HepG2 (cell line): ENCODE results near the gene IRF4.

Experiments used
- FOXA1 ChIP-seq, 2 experiments: fragments of 450-650 bp in 1 of 2; sonication (generic) in 1 of 2; formaldehyde crosslinking in 1 of 2; IDR thresholded peaks; 2 replicates each; pipeline versions ENCODE4 v1.4.0 to v1.6.1; 2016 to 2020; ENCODE audit warnings: missing genetic modification reagents in 1 of 2
- HMG20B ChIP-seq: conservative IDR thresholded peaks from 2 replicates; pipeline ENCODE4 v1.6.1; 2016; ENCODE audit warnings: missing genetic modification reagents, missing compliant biosample characterization
- RXRB ChIP-seq: IDR thresholded peaks from 2 replicates; pipeline ENCODE4 v1.6.1; 2016; ENCODE audit warnings: borderline replicate concordance, missing genetic modification reagents, missing compliant biosample characterization
- ZNF792 ChIP-seq: IDR thresholded peaks from 2 replicates; pipeline ENCODE4 v1.6.1; 2016

DNA sequence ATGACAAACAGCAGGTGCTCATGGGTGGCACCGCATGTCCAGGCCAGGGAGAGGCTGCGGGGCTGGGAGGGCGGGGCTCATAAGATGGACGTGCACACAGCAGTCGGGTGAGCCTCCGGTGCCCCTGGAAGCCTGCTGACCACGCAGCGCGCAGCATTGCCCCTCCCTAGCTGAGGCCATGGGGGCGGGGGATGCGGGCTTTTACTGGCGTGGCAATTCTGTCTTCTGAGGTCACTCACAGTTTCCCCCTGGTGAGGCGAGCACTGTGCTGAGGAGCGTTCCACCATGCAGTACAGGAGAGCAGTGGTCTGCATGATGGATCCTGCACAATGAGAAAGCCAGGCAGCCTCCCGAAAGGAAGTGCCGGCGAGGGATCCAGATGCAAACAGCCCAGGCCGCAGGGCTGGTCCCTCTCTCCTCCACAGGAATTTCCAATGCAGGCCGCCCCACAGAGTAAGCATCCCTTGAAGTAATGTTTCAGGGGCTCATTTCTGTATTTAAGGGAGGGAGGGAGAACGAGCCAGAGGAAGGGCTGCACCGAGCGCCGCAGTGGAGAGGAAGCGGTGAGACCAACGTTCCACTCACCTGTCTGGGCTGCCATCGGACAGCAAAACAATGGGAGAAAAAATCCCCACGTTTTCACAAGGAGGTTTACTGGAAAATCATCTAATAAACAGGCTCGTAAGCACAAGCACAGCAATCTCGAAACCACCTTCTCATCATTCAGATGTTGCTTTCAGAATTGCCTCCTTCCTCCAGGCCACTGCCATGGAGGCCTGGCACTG is 56.0 kb downstream of the IRF4 start:
- TF ChIP-seq FOXA1 (IDR thresholded peaks at IDR 0.05) (no peak), FOXA1 (CRISPR knock-in tag; IDR thresholded peaks at IDR 0.05) (no peak), HMG20B (no peak), ZNF792 (CRISPR knock-in tag) (no peak), RXRB (CRISPR knock-in tag) (no peak)
